GM10847 (cell line): Measurements from ENCODE around the gene SUPT4H1.

Source experiments
- POLR2A ChIP-seq: IDR thresholded peaks from 2 replicates; pipeline ENCODE4 v1.6.1; 2011; ENCODE audit not compliant: insufficient read length; ENCODE audit errors: extremely low read depth

SUPT4H1 gene

DNA sequence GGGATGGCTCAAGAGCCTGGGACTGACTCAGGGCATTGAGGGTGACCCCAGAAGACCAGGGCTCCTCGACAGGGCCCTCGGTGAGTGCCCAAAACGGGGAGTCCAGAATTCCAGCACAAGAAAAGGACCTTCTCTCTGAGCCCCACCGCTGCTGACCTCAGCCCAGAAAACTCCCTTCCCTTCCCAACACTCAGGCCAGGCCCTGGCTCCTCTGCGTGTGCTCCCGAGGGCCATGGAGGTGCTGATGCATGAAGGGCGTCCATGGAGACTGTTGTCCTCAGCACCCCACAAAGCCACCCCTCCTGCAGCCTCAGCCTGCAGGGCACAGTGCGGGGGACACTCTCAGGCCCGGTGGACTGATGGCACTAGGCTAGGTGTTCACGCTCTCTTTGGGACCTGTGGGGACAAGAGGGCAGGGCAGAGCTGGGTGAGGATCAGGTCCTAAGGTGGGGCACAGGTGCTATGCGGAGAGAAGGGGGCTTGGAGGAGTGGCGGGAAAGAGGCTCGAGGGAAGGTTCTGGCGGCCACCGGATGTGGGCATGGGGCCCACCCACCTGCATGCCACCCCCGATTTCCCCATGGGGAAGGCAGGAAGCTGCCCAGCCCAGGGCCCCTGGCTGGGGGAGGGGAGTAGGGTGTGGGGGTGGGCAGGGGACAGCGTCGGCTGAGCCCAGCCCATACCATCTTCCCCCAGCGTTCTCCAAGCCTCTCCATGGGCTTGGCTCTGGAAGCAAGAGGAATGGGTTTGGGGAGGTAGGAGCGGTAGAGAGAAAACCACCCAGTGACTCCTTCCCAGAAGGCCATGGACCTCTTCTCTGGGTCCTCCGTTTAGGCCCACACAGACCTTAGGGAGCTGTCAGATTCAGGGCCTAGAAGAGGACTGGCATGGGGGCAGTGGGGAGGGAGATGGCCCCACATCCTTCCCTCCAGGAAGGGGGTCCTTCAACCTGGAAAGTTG, 18.9 kb downstream of the SUPT4H1 start:
- TF ChIP-seq POLR2A, result no peak

DNA sequence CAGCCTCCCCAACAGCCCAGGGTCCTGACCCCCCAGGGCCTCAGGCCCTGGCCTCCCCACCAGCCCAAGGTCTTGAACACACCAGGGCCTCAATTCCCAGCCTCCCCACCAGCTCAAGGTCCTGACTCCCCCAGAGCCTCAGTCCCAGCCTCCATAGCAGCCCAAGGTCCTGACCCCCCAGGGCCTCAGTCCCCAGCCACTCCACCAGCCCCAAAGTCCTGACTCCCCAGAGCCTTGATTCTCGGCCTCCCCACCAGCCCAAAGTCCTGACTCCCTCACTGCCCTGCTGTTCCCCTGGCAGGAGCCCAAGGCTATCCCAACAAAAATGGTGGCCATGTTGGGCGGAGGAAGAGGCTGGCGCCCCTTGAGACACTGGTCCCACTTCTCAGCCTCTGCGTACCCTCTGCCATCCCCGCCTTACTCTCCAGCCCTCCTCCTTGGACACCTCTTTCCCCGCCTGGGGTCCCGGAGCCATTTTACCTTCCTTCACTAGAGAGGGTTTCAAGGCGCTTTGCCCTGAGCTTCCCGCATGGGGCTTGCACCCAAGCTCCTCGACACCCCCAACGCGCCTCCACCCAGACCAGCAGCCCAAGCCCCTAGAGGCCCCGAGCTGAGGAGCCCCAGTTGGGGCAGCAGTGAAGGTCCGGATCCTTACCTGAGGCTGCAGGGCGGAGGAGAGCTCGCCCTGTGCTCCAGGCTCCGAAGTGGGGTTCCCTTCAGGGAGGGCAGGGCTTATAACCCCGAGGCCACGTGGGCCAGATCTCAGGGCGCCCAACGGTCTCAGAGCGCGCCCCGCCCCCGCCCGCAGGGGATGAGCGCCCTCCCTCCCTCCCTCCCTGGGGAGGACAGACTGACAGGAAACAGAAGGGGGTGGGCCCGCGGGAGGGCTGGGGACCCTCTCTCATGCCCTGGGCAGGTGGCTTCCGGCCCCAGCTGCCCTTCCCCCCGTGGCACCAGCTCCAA, 19.9 kb downstream of the SUPT4H1 start:
- TF ChIP-seq POLR2A, result no peak

DNA sequence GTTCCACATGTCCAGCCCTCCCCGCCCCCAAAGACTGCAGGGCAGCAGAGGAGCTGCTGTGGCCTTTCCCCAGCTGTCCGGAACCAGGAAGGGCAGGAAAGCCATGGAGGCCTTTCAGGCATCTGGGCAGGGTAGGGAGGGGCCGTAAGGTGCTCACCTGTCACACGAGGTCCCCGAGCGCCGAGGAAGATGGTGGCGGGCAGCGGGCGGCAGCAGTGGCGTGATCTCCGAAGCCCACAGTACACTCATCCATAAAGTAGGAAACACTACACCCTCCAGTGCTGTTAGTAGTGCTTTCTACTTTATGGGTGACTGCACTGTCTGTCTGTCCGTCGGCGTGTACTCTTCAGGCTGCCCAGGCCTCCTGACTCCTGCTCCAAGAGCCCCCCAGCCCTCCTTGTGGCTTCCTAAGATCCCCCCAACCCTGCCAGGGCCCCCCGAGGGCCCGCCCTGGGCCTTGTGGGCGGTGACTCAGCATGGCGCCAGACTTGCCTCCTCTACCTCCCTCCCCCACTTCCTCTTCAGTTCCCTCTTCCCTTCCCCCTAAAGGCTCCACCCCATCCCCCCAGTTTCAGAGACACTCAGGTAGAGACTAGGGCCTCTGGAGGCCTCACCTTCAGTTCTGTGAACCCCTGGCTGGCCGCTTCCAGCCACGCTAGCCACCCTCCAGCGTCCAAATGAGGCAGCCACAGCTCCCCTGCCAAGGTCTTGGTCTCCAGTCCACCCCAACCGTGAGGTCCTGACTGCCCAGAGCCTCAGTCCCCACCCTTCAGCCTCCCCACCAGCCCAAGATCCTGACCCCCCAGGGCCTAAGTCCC, 20.8 kb downstream of the SUPT4H1 start:
- no peak for TF ChIP-seq POLR2A

DNA sequence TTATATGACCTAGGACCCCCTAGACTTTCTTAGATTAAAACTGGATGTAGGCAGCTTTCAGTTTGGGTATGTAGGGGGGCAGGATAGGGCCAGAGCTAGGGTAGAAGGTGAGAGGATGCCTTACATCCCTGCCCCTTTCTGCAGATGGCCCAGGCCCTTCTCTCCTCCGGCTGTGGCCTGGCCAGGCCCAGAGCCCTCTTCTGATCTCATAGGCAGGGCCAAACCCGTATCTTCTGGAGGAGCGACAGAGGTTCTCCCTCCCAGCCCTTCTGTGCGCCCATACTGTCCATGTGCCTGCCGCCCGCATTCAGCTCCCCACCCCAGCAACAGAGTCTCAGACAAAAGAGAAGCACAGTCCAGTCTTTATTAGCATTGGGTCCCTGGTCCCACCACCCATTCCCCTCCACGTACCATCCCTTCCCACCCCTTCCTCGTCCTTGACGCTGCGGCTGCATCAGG, 21.4 kb downstream of the SUPT4H1 start:
- no peak for TF ChIP-seq POLR2A

DNA sequence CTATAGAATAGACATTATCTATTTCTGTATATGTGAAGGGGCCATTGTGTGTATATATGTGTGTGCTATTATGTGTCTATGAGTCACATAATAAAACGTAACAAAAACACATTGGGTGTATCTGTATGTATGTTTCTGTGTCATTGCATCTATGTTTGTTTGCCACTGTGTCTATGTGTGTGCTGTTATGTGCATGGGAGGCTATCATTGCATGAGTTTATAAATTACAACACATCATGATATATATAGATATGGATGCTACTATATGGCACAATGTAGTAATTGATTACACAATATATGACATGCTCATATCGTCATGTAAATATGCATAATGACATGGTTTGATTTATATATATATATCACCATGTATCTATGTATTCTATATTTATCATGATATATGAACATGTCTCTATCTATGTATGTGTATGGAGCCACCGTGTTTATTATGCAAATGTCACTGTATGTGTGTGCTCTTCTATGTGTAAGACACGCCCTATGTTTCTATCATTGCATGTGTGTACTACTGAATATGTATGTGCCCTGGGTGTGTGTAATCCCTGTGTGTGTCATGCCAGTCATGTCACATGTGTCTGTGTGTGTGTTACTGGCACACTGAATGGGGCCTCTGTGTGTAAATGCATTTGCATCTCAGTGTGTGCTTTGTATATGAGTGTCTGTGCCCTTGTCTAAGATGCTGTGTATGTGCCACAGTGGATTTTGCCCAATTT, 22.0 kb downstream of the SUPT4H1 start:
- no peak for TF ChIP-seq POLR2A

DNA sequence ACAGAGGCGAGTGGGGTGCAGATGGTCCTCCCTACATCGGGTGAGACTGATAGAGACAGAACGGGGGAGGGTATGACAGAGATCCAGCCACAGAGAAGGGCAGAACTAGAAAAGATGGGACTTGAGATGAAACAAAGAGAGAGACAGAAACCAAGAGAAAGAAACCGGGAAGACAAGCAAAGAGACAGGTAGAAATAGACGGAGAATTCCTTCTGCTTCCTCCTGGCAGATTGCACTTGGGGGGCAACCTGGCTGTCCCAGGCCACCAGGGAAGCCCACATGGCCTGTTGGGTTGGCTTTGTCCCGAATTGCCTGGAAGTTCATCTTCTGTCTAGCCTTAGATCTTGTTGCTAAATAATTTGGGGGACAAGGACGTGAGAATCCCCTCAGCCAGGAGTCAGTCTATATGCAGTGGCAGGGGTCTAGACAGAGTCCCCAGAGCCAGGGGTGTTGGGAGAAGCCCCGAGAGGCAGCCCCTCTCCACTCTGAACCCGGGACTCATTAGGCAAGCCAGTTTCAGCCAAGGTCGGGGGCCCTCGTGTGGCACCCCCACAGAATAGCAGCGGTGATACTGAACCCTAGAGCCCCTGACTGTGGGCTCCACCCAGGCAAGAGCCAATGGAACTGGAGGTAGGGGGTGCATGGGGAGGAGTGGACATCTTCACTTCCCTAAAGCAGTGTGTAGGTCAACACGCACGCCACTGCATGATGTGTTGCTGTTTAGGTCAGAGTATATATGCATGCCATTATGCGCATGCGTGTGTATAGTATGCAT, 22.8 kb downstream of the SUPT4H1 start:
- no peak for TF ChIP-seq POLR2A

DNA sequence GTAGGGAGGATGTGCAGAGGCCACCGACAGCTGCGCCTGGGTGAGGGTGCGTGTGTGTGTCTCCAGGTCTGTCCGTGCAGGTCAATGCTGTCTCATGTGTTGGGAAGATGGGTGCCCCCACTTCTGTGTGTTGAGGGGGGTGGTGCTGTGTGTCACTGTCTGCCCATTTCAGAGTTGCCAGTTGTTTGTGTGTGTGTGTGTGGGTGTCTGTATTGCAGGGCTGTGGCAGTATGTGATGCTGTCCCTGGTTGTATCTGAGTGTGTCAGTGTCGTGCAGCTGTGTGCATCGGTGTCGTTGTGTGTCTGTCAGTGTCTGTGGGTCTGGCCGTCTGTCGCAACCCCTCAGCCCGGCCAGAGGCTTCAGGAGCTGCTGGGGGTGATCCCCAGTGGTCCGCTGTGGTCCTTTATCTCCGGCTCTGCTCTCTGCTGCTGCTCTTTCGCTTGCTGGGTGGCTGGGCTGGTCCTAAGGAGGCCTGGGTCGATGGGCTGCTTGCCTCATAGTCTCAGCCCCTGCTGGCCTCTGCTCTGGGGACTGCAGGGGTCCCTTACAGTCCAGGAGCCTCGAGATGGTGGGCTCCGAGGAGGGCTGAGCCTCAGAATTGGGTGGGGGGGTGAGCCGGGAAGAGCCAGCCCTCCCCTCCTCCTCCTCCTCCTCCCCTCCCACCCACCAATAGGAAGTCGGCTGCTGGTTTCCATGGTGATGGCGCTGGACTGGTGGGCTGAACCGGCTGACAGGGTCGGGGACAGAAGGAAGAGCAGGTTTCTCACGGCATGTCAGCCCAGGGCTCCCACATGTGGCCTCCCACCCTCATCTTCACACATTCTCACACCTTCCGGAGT, 23.6 kb downstream of the SUPT4H1 start, which contains the start of gene TSPOAP1:
TSS of gene TSPOAP1 (minus strand) at position 601 of the 840 bp plus-strand sequence. CDS start 875 bp downstream, outside the sequence.
- TF ChIP-seq POLR2A, result no peak

DNA sequence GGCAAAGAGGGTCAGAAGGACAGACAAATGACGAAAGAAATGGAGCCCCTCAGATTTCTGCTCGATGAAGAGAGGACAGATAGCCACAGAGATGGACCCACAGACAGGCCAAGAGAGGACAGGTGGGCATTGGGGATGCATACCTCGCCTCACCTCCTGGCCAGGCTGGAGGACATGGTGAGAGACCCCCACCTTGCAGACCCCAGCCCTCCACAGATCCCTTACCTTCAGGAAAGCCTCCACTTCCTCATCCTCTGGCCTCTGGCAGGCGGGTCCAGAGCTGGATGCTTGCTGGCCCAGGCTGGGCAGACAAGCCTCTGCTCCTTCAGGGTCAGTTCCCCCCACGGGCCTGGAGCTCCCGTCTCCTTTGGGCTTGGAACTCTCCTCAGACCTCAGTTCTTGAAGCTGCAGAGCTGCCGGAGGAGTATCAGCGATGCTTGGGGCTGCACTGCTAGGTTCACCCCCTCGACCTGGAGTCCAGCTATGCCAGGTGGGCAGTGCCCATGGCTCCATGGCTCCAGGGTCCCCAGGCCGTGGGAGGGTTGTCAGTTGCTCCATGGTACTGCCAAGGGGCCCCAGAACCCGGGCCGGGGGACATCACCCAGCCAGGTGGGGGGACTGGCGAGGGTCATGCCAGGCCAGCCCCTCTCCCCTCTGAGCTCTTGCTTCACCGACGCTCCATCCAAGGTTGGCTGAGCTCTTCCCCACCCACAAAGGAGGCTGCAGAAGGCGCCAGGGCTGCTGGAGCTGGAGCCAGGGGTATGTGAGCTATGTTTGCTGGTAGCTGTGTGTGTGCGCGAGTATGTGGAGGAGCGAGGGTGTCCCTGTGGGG, 24.4 kb downstream of the SUPT4H1 start:
- no peak for TF ChIP-seq POLR2A

DNA sequence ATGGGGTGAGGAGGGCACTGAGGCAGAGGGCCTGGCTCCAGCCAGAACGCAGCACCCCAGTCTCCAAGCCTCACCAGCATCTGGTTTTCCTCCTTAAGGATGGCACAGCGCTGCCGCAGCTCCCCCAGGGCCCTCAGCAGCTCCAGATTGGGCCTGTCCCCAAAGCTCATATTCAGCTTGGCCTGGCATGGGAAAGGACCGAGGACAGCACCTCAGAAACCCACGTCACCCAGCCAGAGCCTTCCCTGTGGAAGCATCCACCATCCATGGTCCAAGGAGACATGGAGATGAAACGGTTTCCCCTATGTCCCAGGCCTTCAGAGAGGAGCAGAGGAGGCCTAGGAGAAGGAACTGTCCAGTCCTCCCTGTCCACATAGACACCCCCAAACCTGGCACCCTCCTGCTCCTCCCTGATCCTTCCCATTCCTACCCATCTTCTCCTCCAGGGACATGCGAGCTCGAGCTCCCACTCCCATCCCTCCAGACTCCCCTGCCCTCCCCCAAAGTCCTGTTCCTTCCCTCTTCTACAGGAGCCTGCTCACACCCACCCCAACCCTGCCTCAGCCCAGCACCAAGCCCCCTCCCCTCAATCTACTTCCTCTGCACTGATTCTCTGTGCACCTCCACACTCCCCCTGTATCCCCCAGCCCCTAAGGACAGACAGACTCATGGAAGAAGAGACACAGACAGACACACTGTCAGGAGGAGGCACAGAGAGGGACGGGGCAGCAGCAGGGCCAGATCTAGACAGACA, 25.2 kb downstream of the SUPT4H1 start:
- TF ChIP-seq POLR2A, result no peak

DNA sequence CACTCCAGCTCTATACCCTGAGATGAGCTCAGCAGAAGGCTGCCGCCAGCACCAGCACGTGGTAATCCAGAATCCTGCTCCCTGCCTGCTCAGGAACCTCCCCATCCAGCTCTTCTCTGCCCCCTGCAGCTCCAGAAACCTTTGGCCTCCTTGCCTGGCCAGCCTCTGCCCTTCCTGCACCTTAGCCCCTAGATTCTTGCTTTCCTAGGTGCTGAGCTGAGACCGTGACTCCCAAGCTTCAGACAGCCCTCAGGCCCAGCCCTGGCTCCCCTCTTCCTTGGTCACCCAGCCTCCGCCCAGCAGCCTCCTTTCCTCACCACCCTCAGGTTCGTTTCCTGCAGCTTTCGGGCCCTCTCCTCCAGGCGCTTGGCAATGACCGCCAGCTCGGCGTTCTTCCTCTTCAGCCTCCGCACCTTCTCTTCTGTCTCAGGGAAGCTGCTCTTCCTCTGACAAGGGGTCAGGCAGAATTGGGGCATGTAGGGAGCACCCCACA, 26.0 kb downstream of the SUPT4H1 start:
- TF ChIP-seq POLR2A, result no peak

DNA sequence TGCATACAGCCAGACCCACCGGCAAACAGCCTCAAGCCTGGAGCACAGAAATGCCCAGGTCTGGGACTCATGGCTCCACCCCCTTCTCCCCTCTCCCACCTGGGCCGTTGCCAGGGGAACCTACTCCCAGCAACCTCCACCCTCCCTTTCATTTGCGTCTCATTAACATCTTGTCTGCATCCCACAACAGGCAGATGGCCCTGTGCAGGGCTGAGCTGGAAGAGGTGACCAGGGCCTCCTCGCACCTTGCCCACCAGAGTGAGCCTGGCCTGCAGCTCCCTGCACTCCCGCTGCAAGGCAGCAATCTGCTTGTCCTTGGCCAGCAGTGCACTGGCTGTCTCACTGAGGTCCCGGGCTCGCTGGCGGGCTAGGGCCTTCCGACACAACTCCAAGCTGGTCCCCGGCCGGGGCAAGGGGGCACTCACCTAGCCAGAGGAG, 26.7 kb downstream of the SUPT4H1 start:
- no peak for TF ChIP-seq POLR2A
